Testis (tissue), 2 donors: Measurements from ENCODE around the gene PPFIA4.

Experiments
- CTCF ChIP-seq, 3 experiments: fragments of 450-650 bp in 2 of 3; fragments of 200-600 bp in 1 of 3; sonication (generic) in 1 of 3; IDR thresholded peaks; one replicate each; pipeline ENCODE4 v1.5.1; 2016 to 2019; ENCODE audit warnings: antibody characterized with exemption in 3 of 3, mild to moderate bottlenecking in 2 of 3, moderate library complexity in 1 of 3
- POLR2A ChIP-seq: fragments of 450-650 bp; IDR thresholded peaks from one replicate; pipeline ENCODE4 v1.6.1; 2017; ENCODE audit warnings: antibody characterized with exemption, mild to moderate bottlenecking, moderate library complexity

GRCh38 chr1:203063287-203063686 lies 37.0 kb downstream of the PPFIA4 start:
- no peak for TF ChIP-seq CTCF (IDR thresholded peaks at IDR 0.05)
- TF ChIP-seq POLR2A: no peak
